ENCODE data around the gene ELMO1.
"Not testable (repeated sequence)": the region's sequence is repeated elsewhere in the genome, so short reads cannot be mapped to it uniquely, and the experiment has no call there.

ELMO1 gene

DNA sequence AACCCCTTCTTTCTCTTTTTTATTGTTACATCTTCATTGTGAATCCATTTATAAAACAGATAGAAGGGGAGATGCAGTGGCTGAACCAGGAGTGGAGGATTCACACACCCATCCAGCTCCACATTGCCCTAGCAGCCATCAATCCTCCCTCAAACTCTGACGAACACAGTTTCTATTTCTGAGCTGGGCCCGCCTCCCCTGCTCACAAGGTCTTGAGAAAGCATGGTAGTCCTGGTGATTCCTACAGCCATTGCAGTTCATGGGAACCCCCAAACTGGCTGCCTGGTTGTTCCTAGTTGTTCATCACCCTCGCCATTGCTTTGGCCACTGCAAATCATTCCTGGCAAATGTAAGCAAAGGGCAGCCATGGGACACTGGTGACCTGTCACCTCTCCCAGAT, 465.9 kb downstream of the ELMO1 start:
- no peak for DNase-seq (ENCODE audit: low read depth in 2 of 2)

DNA sequence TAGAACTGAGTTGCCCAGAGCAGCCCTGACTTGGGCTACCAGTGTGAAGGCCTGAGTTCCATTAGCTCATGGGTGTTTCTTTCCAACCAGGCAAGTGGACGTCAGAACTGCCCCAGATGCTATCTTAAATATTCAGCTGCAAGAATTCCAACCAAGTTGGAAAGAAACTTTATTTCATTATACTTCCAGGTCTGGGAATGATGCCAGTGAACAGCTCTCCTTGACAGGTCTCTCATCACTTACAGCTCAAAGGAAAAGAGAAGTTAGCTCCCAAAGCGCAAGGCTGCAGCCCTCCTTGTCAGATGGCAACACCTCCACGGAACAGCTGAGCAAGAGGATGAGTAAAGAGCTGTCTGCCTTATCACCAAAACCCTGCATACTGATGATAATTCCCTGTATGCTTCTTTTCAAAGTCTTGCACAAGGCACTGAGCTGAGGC, 468.8 kb downstream of the ELMO1 start:
- DNase-seq (ENCODE audit: low read depth in 2 of 2) = no peak

DNA sequence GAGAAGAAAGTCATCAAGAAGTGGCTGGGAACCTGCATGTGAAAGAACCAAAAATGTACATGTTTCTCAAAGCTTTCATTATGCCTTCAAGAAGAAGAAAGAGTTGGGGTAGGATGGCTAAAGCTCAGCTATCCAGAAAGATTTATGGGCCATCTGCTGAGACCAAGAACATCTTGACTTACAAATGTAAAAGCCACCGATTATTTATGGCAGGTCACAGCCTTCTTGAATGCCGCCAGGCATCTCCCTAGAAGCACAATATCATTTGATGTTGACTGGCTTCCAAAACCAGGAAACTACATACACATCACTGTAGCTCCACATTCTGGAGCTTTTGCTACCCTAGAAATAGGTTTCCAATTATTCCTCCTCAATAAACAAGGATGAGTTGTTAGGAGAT, 470.2 kb downstream of the ELMO1 start:
- DNase-seq (ENCODE audit: low read depth in 2 of 2) = no peak

GRCh38 chr7:36977878-36978277, 470.8 kb downstream of the ELMO1 start:
- no peak for DNase-seq (ENCODE audit: low read depth in 2 of 2)

DNA sequence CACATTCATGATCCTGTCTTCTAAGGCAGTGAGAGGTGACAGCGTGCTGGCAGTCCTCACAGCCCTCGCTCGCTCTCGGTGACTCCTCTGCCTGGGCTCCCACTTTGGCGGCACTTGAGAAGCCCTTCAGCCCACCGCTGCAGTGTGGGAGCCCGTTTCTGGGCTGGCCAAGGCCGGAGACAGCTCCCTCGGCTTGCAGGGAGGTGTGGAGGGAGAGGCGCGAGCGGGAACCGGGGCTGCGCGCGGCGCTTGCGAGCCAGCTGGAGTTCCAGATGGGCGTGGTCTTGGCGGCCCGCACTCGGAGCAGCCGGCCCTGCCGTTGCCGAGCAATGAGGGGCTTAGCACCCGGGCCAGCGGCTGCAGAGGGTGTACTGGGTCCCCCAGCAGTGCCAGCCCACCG, 475.1 kb downstream of the ELMO1 start:
- not testable (repeated sequence) for DNase-seq (ENCODE audit: low read depth in 2 of 2)

GRCh38 chr7:36972140-36972518, 476.5 kb downstream of the ELMO1 start:
- DNase-seq (ENCODE audit: low read depth in 2 of 2) = no peak

DNA sequence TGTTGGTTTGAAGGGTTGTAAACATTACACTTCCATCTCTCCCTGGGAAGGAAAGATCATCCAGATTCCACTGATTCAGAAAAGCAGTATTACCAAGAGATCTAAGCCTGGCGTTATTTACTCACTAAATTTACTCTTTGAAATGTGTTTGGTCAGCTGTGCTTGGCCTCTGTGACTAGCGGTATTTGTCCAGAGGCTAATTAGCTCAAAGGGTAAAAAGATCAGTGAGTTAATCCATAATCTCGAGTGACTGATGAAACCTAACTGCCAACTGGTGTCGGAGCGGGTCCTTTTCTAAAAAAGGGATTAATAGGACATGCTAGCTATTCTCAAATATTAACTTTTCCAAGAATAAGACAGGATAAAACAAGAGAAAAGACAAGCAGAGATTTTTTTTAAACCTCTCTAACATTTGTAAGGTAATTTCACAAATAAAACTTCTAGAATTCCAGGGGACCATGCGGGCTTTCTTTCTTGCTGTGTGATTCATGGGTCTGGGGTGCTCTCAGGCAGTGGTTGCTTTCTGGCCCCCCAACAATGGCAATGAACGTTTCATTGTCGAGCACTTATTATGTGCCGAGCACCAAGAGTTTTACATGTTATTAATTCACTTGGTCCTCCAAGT, 477.0 kb downstream of the ELMO1 start:
- DNase-seq (ENCODE audit: low read depth in 2 of 2) = no peak

DNA sequence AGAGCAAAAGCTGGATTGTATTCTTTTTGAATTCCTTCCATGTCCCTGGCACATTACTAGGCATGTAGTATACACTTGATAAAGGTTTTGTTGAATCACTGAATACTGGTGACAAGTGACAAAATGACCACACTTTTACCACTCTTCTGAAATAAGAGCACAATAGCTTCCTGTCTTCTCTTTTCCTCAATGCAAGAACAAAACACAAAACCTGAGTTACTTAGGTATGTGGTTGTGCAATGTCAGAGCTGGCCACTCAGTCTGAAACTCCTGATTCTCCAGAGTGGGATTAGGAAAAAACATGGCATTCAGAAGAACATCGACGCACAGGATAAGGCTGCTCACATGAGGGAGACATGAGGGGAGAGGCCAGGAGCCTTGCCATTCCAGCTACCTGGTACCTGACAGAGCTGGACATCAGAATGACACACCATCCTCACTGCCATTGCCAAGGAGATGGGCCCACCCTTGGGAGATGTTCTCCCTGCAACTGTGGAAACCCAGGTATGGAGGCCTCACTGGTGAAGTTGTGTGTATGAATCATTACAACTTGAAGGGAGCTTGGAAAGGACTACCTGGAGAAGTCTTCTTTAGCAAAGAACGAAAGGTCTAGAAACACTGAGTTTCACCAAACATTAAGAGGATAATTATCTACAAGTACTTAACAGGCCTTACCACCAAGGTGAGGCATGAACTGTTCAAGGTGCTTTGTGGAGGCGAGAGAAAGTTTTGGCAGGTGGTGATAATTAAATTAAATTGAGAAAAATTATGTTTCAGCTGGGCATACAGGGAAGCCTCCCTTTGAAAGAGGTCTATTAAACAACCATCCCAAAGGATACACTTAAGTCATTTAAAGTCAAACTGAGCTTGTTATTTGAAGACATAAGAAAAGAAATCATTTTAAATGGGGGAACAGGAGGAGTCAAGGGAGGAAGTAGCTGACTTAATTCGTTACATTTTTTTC, 477.8 kb downstream of the ELMO1 start:
- DNase-seq (ENCODE audit: low read depth in 2 of 2) = no peak

DNA sequence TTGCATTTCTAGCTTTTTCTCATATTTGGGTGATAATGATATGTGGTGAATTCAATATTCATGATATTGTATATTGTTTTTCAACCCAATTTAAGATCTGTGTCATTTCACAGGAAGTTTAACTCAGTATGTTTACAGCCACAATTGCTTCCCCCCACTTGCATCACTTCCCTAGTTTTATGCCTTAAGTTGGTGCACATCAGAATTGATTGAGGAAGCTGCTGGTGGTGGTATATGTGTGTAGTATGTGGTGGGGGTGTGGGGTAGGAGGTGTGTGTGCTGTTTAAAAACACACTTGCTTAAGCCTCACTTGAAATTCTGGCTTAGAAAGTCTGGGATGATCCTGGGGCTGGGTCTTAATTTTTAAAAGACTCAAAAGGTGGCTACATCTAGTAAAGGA, 479.3 kb downstream of the ELMO1 start:
- no peak for DNase-seq (ENCODE audit: low read depth in 2 of 2)

GRCh38 chr7:36967387-36967786, 481.3 kb downstream of the ELMO1 start:
- DNase-seq (ENCODE audit: low read depth in 2 of 2) = no peak

GRCh38 chr7:36966636-36967035, 482.0 kb downstream of the ELMO1 start:
- no peak for DNase-seq (ENCODE audit: low read depth in 2 of 2)

DNA sequence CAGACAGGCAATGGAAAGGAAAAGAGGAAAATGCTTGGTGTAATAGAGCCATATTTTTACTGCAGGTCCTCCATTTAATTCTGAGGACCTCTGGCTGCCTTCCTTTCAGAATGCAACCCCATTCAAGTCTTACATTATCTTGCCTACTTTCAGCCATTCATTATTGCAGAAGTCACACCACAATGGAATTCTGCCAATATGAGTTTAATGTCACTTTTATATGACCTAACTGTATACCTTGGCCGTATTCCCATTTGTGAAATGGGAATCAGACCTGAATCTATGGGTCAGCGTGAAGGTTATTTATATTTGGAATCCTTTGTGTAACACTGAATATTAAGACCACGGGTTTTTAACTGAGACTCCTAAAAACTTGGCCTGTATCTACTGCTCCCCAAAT, 482.6 kb downstream of the ELMO1 start:
- DNase-seq (ENCODE audit: low read depth in 2 of 2) = no peak

DNA sequence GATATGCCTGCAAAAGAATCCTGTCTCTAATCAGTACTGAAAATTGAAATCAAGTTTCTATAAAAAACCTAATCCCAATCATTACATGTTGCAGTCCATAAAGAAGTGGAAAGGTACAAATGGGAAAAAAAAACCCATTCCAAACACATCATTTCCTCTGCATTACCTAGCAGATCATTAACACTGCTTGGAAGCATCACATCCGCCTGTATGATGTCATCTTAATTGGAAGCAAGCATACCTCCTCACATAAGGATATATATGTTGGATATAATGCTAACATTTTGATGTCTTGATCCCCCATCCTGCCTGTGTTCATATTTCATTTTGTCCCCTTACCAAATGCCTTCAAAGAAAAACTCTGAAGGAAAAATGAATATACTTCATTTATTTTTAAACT, 483.0 kb downstream of the ELMO1 start:
- no peak for DNase-seq (ENCODE audit: low read depth in 2 of 2)

DNA sequence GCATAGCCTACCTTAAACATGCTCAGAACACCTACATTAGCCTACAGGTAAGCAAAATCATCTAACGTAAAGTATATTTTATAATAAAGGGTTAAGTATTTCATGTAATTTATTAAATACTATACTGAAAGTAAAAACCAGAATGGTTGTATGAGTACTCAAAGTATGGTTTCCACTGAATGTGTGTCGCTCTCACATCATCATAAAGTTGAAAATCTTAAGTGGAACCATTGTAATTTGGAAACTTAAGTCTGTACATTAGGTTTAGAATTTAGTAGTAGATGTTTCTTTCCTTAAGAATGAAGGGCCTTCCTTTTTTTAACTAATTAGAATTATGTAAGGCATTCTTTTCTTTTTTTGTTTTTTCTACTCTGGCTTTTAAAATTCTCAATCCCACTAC, 484.4 kb downstream of the ELMO1 start:
- no peak for DNase-seq (ENCODE audit: low read depth in 2 of 2)

DNA sequence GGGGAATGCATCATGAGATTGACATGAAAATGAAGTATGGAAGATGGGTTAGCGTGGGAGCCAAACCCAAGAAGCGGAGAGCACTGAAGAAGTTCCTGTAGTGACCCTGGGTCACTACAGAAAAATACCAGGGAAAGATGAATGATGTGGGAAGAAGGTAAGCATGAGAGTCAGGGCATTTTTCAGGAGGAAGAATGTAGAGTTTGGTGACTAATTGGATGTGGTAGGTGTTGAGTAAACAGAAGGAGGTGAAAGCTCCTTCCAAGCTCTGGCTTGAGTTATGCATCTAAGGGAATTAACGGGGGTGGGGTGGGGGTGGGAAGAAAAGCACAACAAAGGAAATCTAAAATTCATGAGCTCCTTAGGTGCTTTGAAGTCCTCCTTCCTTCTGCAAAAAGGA, 486.3 kb downstream of the ELMO1 start:
- no peak for DNase-seq (ENCODE audit: low read depth in 2 of 2)

DNA sequence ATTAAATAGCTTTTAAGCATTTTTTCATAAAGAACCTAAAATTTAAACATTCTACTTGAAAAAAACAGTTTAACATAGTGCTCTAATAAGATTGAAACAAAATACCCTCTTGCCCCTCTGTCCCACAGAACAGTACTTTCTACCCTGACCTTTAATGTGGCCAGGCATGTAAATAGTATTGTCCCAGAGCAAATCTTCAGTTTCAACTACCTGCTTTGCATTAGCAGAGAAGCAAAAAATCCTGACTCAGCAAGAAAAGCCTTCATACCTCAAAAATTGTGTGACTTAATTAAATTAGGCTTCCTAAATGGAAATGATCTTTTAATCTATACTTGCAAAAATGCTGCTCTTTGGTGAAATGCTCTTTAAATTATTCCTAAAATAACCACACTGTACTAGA, 487.0 kb downstream of the ELMO1 start:
- no peak for DNase-seq (ENCODE audit: low read depth in 2 of 2)

- DNase-seq (ENCODE audit: low read depth in 2 of 2) = no peak
Observed at GRCh38 chr7:36961097-36961496, 487.6 kb downstream of the ELMO1 start.

DNA sequence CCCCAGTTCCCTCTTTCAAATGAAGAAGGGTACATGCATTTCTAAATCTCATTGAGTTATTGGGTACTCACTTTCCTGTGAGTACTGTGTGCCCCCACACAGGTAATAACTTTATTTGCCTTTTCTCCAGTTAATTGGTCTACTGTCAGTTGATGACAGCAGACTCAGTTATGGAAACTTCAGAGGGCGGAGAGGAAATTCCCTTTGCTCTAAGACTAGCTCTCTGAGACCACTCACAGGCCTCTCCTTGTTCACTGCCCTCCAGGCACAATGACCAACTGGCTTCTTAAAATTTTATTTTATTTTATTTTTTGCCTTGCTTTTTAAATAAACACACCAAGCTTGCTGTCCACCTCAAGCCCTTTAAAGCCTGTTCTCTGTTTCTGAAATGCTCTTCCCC, 488.6 kb downstream of the ELMO1 start:
- DNase-seq (ENCODE audit: low read depth in 2 of 2) = no peak

DNA sequence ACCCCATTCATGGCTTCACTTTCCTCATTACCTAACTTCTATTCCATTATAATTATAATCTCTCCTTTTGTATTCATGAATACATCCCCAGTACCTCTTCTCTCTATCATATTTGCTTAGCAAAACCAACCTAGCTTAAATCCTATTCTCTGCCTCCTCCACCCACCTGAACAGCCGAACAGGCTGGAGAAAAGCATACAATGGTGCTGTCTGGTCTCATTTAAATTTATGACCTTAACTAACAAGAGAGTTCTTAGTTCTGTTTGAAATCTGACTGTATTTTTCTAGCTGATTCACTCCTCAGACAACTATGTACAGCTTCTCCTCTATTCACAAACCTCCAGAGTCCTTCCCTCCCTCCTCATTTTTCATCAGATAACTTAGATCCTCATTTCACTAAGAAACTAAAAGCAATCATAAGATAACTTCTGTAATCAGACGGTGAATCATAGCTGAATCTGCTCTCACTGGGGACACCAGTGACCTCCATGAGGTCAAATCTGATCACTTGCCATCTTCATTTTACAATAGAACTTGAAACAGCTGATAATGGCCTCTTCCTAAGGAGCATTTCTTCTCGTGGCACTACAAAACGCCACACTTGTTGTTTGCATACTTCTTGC, 490.4 kb downstream of the ELMO1 start:
- no peak for DNase-seq (ENCODE audit: low read depth in 2 of 2)

GRCh38 chr7:36957620-36958019, 491.0 kb downstream of the ELMO1 start:
- no peak for DNase-seq (ENCODE audit: low read depth in 2 of 2)

DNA sequence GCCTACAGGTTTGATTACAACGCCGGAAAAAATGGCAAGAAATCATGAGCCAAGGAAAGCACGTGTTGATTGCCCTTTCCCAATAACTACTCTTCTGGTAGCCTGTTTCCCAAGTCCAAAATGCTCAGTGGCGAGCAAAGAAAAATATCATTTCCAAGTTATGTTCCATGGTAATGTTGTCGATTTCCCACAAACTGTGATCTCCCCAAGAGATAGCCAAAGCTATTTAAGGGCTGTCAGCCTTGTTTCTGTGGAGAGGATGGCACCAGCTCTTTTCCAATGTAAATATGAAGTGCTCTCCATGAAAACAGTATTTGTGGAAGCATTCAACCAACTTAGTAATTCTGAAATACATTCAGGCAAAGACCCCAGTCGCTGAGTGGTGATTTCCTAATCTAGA, 491.9 kb downstream of the ELMO1 start:
- no peak for DNase-seq (ENCODE audit: low read depth in 2 of 2)

DNA sequence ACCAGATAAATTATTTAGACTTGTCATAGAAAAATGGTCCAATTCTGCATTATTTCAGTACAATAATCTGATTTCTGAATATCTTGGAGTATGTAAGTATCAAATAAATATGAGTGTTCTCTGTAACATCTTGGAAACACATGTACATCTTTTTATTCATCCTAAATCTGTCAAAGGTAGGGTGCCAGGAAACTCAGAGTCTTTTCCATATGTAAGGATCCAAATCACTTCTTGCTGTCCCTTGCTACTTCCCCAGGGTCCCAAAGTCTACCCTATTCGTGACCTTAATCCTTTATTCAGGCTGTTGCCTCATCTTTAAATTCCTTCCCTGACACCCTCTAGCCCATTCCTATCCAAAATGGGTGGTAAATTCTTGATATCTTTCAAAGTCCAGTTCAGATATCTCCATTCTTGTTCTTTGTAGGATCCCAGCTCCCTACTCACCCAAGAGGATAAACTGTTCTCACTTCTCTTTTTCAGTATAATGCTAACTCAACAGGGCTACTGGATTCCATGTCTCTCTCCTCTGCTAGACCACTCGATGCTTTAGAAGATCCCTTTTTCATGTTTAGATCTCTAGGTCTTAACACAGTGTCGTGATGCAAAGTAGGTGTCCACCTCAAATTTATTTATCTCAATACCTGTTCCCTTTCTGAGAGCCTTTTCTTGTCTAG, 493.1 kb downstream of the ELMO1 start:
- no peak for DNase-seq (ENCODE audit: low read depth in 2 of 2)

All from stimulated activated CD4-positive, alpha-beta T cell treated with anti-CD3 and anti-CD28 coated beads, Interleukin-1b, Interleukin-23, amount 100 ng/mL, for 4 hours (primary cell).